ENCODE measurements around the gene COL26A1. TPM values are rescaled to one million over a fixed set of nuclear protein-coding genes. Genes with fewer than 3 reads are reported as not detected.
"Not testable (repeated sequence)": the region's sequence is repeated elsewhere in the genome, so short reads cannot be mapped to it uniquely, and the experiment has no call there.

The COL26A1 gene
- total RNA-seq, 1 donor from 2014 or later = not detected

DNA sequence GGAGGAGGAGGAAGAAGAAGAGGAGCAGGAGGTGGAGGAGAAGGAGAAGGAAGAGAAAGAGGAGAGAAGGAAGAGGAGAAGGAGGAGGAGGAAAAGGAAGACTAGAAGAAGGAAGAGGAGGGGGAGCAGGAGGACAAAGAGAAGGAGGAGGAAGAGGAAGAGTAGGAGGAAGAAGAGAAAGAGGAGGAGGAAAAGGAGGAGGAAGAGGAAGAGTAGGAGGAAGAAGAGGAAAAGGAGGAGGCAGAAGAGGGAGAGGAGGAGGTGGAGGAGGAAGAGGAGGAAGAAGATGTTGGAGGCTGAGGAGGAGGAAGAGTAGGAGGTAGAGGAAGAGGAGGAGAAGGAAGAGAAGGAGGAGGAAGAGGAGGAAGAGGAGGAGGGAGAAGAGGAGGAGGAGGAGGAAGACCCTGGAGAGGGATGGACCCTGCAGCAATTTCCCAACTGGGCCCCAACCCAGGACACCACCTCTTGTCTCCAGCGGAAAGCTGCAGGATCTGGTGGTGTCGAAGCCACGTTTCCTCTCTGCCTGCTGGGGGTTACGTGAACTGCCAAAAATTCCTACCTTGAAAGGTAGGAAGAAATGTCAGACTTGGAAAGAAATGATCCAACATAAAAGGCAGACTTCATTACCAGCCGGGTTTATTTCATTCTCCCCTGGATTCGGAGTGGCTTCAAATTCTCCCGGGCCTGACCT is 38.9 kb downstream of the COL26A1 start:
- intact Hi-C loops (cut with micrococcal nuclease) = no loop called here

GRCh38 chr7:101402081-101402779 is 39.6 kb downstream of the COL26A1 start:
- intact Hi-C loops (cut with micrococcal nuclease) = no loop called here

DNA sequence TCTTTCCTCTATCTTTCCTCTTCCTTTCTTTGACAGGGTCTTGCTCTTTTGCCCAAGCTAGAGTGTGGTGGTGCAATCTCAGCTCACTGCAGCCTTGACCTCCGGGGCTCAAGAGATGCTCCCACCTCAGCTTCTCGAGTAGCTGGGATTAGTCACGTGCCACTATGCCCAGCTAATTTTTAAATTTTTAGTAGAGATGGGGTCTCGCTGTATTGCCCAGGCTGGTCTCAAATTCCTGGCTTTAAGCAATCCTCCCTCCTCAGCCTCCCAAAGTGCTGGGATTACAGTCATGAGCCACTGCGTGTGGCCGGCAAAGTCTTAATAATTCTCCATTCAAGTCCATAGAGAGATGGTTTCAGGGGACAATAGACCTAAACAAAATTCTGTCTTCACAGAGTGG is 40.2 kb downstream of the COL26A1 start:
- intact Hi-C loops (cut with micrococcal nuclease) = no loop called here

GRCh38 chr7:101405474-101406067 is 42.9 kb downstream of the COL26A1 start:
- intact Hi-C loops (cut with micrococcal nuclease) = no loop called here

DNA sequence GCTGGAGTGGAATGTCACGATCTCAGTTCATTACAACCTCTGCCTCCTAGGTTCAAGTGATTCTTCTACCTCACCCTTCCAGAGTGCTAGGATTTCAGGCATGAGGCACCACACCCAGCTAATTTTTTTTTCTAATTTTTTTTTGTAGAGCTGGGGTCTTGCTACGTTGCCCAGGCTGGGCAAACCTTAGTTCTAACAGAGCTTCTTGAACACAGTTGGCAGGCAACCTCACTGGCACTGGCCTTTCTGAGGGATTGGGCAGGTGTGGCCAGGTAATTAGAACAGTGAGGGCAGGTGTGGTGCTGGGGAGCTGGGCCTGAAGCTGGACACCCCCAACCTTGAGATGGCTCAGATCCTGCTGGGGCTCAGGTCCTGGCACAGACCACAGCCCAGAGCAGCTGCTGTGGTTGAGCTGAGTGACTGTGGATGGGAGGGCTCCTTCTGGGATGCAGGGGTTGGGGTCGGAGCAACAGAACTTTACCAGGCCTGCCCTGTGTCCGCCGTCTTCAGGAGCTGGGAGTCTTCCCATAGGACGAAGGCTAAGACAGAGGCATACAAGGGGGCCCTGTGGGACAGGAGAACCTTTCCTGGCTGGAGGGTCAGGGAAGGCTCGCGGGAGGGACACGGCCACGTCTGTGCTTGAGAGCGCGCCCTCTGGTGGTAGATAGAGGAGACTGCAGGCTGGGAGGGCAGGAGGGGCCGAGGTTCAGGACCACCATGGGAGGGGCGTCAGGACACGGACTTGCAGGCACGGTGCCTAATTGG is 48.2 kb downstream of the COL26A1 start:
- intact Hi-C loops (cut with micrococcal nuclease) = loop anchor here (1.0 to 10.0 kb wide), 2 partner anchors 47 to 94 kb away; no protein-coding TSS in a partner anchor

DNA sequence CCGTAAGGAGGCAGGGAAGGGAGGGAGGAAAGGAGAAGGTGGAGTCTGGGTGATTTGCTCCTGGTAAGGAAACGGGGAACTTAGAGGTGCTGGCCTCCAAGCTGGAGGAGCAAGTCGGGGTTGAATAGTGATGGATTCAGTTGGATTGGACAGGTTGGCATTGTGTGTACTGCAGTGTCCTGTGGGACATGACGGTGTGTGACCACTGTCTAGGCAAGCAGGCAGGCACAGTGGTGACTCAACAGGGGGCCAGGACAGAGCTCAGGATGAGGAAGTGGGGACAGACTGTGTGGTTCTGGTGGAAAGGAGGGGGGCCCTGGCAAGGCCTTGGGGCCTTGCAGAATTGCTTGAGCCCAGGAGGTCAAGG is 48.8 kb downstream of the COL26A1 start:
- intact Hi-C loops (cut with micrococcal nuclease) = loop anchor here (1.0 to 10.0 kb wide), 2 partner anchors 47 to 93 kb away; no protein-coding TSS in a partner anchor

GRCh38 chr7:101412976-101413375 is 50.3 kb downstream of the COL26A1 start:
- intact Hi-C loops (cut with micrococcal nuclease) = loop anchor here (10.0 kb wide), 1 partner anchor 92 kb away; no protein-coding TSS in a partner anchor

GRCh38 chr7:101418694-101419093 is 56.0 kb downstream of the COL26A1 start:
- intact Hi-C loops (cut with micrococcal nuclease) = loop anchor here (10.0 kb wide), 1 partner anchor 86 kb away; no protein-coding TSS in a partner anchor

- intact Hi-C loops (cut with micrococcal nuclease) = loop anchor here (10.0 kb wide), 1 partner anchor 85 kb away; no protein-coding TSS in a partner anchor
Observed at GRCh38 chr7:101419831-101420230, 57.2 kb downstream of the COL26A1 start.

DNA sequence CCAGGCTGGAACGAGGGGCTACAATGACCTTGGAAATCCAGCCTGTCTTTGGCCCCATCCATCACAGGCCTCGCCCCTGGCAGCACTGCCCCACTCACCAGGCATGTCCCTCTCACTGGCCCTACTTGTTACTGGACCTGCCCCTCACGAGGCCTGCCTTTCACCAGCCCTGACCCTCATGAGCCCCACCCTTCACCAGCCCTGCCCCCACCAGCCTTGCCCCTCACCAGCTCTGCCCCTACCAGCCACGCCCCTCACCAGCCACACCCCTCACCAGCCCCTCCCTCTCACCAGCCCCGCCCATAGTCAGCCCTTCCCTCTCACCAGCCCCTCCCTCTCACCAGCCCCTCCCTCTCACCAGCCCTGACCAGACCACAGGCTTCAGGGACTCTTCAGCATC is 57.8 kb downstream of the COL26A1 start:
- intact Hi-C loops (cut with micrococcal nuclease) = no loop called here

DNA sequence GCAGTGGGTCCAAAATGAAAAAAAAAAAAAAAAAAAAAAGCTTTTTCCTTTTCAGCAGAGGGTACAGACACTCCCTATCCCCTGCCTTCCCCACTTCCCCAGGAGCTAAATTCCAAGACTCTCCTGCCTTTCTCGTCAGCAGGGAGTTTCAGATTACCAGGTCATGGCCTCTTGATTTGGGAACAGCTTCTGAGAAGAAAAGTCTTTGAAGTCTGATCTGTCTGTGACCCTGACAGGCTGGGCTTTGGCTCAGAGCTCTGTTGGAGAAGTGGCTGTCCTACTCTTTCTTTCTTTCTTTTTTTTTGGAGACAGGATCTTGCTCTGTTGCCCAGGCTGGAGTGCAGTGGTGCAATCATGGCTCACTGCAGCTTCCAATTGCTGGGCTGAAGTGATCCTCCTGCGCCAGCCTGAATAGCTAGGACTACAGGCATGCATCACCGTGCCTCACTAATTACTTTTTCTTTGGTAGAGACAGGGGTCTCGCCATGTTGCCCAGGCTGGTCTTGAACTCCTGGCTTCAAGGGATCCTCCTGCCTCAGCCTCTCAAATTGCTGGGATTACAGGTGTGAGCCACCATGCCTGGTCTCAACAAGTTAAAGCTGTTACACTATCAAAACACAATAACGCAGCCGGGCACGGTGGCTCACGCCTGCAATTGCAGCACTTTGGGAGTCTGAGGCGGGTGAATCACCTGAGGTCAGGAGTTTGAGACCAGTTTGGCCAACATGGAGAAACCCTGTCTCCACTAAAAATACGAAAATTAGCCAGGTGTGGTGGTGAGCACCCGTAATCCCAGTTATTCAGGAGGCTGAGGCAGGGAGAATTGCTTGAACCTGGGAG is 59.9 kb downstream of the COL26A1 start:
- intact Hi-C loops (cut with micrococcal nuclease) = no loop called here

DNA sequence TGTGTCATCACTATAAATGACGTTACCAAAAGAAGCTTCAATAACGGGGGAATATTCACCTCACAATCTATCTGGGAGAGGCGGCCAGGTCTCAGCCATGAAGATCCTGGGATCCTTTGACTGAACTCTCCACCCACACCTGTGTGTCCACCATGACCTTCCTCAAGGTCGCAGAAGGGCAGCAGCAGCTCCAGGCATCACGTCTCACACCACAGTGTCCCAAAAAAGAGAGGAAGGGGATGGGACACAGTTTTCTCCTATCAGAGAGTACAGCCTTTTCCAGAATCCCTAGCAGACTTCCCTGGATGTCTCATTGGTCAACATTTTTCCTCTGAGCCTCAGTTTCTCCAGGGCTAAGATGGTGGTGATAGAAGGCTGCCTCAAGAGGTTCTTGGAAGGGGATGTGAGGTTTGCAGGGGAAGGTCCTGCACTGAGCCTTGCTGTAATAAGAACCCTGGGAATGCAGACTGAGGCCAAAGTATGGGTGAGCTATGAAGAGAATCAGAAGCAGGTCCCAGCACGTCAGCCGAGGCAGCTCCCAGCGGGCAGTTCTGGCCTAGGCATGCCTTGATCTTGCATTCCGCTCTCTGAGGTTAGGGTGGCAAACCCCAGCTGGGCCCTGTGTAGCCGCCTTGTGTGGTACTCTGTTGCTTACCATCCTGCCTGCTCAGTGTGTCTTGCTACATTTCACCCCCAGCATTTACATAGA is 63.8 kb downstream of the COL26A1 start:
- intact Hi-C loops (cut with micrococcal nuclease) = no loop called here

DNA sequence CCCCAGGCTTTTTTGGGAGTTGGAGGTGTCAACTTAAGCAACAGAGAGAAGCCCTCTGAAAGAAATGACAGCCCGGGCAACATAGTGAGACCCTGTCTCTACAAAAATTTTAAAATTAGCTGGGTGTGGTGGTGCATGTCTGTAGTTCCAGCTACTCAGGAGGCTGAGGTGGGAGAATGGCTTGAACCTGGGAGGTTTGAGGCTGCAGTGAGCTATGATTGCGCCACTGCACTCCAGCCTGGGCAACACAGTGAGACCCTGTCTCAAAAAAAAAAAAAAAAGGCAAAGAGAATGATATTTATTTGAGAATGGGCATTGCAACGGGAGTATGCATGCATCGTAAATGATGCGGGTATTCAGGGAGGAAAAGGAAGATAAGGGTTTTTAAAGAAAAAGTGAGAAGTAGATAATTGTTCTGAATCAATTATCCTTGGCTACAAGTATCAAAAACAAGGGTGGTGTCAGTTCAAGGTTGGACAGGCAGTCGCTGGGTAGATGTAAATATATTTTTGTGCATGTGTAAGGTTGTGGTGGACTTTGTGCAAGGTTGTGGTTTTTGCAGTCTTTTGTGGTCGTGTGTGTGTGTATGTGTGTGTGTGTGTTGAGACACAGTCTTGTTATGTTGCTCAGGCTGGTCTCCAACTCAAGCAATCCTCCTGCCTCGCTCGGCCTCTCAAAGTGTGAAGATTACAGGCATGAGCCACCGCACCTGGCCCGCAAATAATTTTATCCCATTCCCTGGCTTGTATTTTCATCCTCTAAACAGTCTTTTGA is 65.6 kb downstream of the COL26A1 start:
- intact Hi-C loops (cut with micrococcal nuclease) = no loop called here

DNA sequence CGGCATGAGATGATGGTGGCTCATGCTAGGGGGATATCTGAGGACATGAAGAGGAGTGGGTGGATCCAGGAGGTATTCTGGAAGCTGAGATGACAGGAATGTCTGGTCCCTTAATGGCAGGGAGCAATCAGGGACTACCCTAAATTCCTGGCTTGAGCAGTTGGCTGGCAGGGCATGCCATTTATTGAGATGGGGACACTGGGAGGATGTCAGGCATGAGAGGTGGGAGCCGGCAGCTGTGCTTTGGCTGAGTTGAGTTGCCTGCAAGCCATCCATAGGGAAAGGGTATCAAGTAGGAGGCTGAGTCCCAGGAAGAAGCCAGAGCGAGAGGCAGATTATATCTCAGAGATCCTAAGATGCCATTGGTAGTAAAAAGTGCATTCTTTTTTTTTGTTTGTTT is 69.6 kb downstream of the COL26A1 start:
- intact Hi-C loops (cut with micrococcal nuclease) = no loop called here

DNA sequence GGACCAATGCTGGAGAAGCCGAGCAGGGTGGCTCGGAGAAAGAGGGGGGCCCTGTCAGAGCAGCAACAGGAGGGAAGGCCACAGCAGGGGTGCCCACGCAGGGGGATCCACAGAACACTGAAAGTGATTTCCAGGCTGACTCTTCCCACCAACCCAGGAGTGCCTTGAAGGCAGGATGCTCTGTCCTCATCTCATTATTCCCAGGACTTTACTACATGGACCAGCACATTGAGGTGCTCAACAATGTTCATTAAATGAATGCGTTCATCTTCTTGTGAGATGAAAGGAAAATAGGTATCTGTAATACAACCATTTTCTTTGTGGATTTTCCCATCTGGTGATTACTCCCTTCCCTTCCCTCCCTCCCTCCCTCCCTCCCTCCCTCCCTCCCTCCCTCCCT is 71.0 kb downstream of the COL26A1 start:
- intact Hi-C loops (cut with micrococcal nuclease) = no loop called here

DNA sequence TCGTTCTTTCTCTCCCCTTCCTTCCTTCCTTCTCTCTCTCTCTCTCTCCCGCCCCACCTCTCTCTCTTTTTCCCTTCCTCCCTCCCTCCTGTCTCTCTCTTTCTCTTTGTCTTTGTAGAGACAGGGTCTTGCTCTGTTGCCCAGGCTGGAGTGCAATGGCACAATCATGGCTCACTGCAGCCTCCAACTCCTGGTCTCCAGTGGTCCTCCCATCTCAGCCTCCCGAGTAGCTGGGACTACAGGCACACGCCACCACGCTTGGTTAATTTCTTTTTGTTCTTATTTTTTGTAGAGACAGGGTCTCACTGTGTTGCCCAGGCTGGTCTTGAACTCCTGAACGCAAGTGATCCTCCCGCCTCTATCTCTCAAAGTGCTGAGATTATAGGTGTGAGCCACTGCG is 71.5 kb downstream of the COL26A1 start:
- intact Hi-C loops (cut with micrococcal nuclease) = not testable (repeated sequence)

DNA sequence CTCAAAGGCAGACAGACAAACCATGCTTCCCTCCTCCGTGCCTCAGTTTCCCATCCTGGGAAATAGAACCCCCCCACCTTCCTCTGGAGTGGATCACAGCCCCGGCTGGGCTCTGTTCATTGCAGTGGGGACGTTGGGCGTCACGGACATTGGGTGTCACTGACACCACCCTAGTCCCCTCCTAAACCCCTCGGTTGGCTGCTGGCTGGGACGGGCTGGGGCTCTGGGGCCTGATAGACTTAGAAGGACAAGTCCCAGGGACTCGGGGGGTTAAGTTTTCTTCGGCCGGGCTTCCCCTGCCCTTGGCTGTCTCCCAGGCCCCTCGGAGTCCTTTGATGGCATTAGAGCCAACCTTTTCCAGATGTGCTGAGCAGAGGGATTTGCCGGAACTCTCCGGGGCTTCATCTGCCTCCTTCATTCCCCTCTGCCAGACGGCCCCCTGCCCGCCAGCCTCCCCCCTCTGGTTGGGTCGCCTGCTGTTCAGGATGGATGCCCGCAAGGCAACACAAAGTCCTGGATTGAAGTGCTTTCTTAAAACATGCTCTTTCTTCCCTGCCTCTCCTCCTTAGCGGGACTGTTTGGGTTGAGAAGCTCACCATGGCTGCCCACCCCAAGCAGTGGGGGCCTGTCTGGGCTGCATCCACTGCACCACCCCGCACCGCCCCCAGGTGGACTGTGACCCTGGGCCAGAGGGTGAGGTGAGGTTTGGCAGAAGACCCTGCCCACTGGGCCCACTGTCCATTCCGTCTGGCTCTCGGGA is 73.0 kb downstream of the COL26A1 start:
- intact Hi-C loops (cut with micrococcal nuclease) = no loop called here

GRCh38 chr7:101436221-101436735 is 73.6 kb downstream of the COL26A1 start:
- intact Hi-C loops (cut with micrococcal nuclease) = no loop called here
